GM19035 (cell line): Measurements from ENCODE around the gene RRM1.

Experiments used
- ATAC-seq: cut with Tn5 transposase; IDR thresholded peaks from one replicate; pipeline ENCODE4 v1.9.1; 2021; ENCODE audit not compliant: unreplicated experiment

The RRM1 gene

GRCh38 chr11:4185561-4185960 is 91.0 kb downstream of the RRM1 start:
- ATAC-seq = no peak

GRCh38 chr11:4186464-4187054 is 92.0 kb downstream of the RRM1 start:
- ATAC-seq = no peak

GRCh38 chr11:4187055-4187988 is 92.7 kb downstream of the RRM1 start:
- ATAC-seq = peak; percentile 92
